GM18499 (cell line): ENCODE results near the gene UBE2R2.

Experiments used
- ATAC-seq: cut with Tn5 transposase; IDR thresholded peaks from one replicate; pipeline ENCODE4 v1.9.1; 2021; ENCODE audit warnings: moderate number of reproducible peaks; ENCODE audit not compliant: insufficient read depth, unreplicated experiment

The UBE2R2 gene

GRCh38 chr9:33964086-33964768 is 147.3 kb downstream of the UBE2R2 start:
- no peak for ATAC-seq
